SK-N-SH treated with all-trans-retinoic acid at 6 μM for 48 hours (cell line): ENCODE data around the gene PROM1.

Source experiments
- ATAC-seq: fragments of 200-7000 bp; cut with Tn5 transposase; 3 replicates; pipeline ENCODE4 v1.9.1; 2020; ENCODE audit warnings: mild to moderate bottlenecking, moderate library complexity
- ARNTL ChIP-seq: fragments of 450-650 bp; formaldehyde crosslinking; IDR thresholded peaks from 2 replicates; pipeline ENCODE4 v1.5.0; 2020; ENCODE audit warnings: low read depth, mild to moderate bottlenecking, moderate library complexity, borderline replicate concordance
- BACH2 ChIP-seq: fragments of 250-450 bp; sonication (Bioruptor Pico); IDR thresholded peaks from 2 replicates; pipeline ENCODE4 v1.9.0; 2021; ENCODE audit warnings: mild to moderate bottlenecking, borderline replicate concordance
- CSDC2 ChIP-seq: fragments of 250-450 bp; sonication (Bioruptor Pico); IDR thresholded peaks from 2 replicates; pipeline ENCODE4 v1.5.0; 2020; ENCODE audit warnings: mild to moderate bottlenecking, moderate library complexity
- GLIS3 ChIP-seq: fragments of 250-450 bp; sonication (Bioruptor Pico); IDR thresholded peaks from 2 replicates; pipeline ENCODE4 v1.5.0; 2020; ENCODE audit warnings: mild to moderate bottlenecking, moderate library complexity
- ISL1 ChIP-seq: fragments of 250-450 bp; sonication (Bioruptor Pico); IDR thresholded peaks from 2 replicates; pipeline ENCODE4 v2.1.2; 2022; ENCODE audit warnings: mild to moderate bottlenecking, moderate library complexity
- OSR1 ChIP-seq: fragments of 250-450 bp; sonication (Bioruptor Pico); IDR thresholded peaks from 2 replicates; pipeline ENCODE4 v1.8.0; 2022; ENCODE audit warnings: moderate library complexity, mild to moderate bottlenecking, inconsistent platforms
- PPARA ChIP-seq: fragments of 250-450 bp; sonication (Bioruptor Pico); IDR thresholded peaks from 2 replicates; pipeline ENCODE4 v1.5.0; 2020; ENCODE audit warnings: mild to moderate bottlenecking, borderline replicate concordance
- RARB ChIP-seq: fragments of 250-450 bp; sonication (Bioruptor Pico); IDR thresholded peaks from 2 replicates; pipeline ENCODE4 v1.8.0; 2021; ENCODE audit warnings: mild to moderate bottlenecking, moderate library complexity
- SNAI2 ChIP-seq: fragments of 250-450 bp; sonication (Bioruptor Pico); IDR thresholded peaks from 2 replicates; pipeline ENCODE4 v1.5.0; 2020; ENCODE audit warnings: mild to moderate bottlenecking, moderate library complexity
- TCF4 ChIP-seq: fragments of 250-450 bp; sonication (Bioruptor Pico); IDR thresholded peaks from 2 replicates; pipeline ENCODE4 v1.8.0; 2021; ENCODE audit warnings: mild to moderate bottlenecking, moderate library complexity, borderline replicate concordance
- TOX ChIP-seq: fragments of 250-450 bp; sonication (Bioruptor Pico); IDR thresholded peaks from 2 replicates; pipeline ENCODE4 v1.8.0; 2021; ENCODE audit warnings: mild to moderate bottlenecking, moderate library complexity, borderline replicate concordance
- ZC3H10 ChIP-seq: fragments of 250-450 bp; sonication (Bioruptor Pico); IDR thresholded peaks from 2 replicates; pipeline ENCODE4 v1.5.1; 2021; ENCODE audit warnings: mild to moderate bottlenecking, moderate library complexity
- ZFP3 ChIP-seq: fragments of 250-450 bp; sonication (Bioruptor Pico); IDR thresholded peaks from 2 replicates; pipeline ENCODE4 v1.5.0; 2020; ENCODE audit warnings: mild to moderate bottlenecking, moderate library complexity
- ZNF565 ChIP-seq: fragments of 450-650 bp; formaldehyde crosslinking; conservative IDR thresholded peaks from 2 replicates; pipeline ENCODE4 v1.5.0; 2020; ENCODE audit warnings: low read depth, mild to moderate bottlenecking, moderate library complexity
- ZNF8 ChIP-seq: fragments of 450-650 bp; formaldehyde crosslinking; IDR thresholded peaks from 2 replicates; pipeline ENCODE4 v1.5.0; 2020; ENCODE audit warnings: mild to moderate bottlenecking, moderate library complexity
- TF ChIP-seq, protein P1 (sequence below): fragments of 250-450 bp; sonication (Bioruptor Pico); IDR thresholded peaks from 2 replicates; pipeline ENCODE4 v1.8.0; 2020; ENCODE audit warnings: mild to moderate bottlenecking, moderate library complexity, borderline replicate concordance
- TF ChIP-seq, protein P2 (sequence below): fragments of 250-450 bp; sonication (Bioruptor Pico); IDR thresholded peaks from 2 replicates; pipeline ENCODE4 v1.5.0; 2020; ENCODE audit warnings: mild to moderate bottlenecking, moderate library complexity
- TF ChIP-seq, protein P3 (sequence below): fragments of 250-450 bp; sonication (Bioruptor Pico); IDR thresholded peaks from 2 replicates; pipeline ENCODE4 v1.5.1; 2020; ENCODE audit warnings: low read depth, mild to moderate bottlenecking, moderate library complexity
- TF ChIP-seq, protein P4 (sequence below): fragments of 250-450 bp; sonication (Bioruptor Pico); IDR thresholded peaks from 2 replicates; pipeline ENCODE4 v1.5.1; 2021; ENCODE audit warnings: mild to moderate bottlenecking, moderate library complexity

The PROM1 gene

DNA sequence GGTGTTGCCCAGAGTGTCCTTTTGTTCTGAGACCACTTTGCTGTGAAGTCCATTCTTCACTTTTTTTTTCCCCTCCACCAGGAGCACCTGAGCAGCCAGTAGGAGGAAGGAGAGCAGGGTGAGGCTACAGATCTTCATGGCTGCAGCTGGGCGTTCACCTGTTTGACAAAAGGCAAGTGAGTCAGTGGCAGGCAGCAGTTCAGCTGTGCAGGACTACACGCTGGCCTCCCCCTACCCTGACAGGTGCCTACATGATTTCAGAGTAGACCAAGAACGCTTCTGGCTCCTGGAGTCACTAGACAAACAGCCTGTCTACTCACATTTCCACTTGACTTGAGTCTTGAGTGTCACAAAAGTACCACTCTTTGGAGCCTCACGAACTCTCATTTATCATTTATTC lies 147.3 kb downstream of the PROM1 start (continued):
- no peak for TF ChIP-seq CSDC2
- no peak for TF ChIP-seq TCF4 (CRISPR knock-in tag)
- TF ChIP-seq ARNTL: no peak
- no peak for TF ChIP-seq RARB
- TF ChIP-seq ZNF565 (CRISPR knock-in tag): no peak
- TF ChIP-seq, all 23 proteins: peak for 0

DNA sequence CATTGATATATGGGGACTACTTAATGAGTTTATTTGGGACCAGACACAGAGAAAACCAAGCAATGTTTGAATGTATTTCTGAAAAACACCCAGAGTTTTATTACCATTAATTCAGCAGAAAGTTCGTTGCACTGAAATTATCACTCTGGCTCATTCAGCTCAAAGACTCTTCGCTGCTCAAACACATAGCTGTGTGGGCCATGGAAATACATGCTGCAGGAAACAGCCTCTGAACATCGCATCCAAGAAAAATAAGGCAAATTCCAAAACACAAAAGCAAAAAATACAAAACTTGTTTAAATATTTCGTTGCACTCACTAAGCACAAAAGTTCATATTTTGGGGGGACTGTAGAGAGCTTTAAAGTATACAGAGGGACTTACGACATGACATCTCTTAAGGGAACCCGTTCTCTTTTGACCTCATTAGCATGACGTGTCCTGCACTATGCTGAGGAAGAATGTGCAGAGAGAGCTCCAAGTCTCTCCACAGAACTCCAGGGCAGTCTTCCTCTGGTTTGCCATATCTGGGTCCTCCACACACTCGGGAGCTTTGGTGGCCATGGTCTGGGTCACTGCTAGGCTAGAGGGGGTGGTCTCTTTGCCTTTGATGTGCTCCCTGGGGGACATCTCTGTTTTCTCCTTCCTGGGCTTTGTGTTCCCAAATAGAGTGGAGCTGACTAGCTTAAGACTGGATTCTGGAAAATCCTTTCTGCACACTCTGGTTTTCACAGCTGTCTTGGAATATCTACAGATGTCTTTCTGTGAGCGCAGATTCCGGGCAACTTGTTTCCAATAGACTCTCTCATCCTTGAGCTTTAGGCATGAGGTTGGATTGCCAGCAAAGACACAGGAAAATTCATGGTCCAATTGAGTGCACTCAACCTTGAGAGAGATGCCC lies 148.1 kb downstream of the PROM1 start:
- TF ChIP-seq ZFP3: no peak
- TF ChIP-seq, protein P1, sequence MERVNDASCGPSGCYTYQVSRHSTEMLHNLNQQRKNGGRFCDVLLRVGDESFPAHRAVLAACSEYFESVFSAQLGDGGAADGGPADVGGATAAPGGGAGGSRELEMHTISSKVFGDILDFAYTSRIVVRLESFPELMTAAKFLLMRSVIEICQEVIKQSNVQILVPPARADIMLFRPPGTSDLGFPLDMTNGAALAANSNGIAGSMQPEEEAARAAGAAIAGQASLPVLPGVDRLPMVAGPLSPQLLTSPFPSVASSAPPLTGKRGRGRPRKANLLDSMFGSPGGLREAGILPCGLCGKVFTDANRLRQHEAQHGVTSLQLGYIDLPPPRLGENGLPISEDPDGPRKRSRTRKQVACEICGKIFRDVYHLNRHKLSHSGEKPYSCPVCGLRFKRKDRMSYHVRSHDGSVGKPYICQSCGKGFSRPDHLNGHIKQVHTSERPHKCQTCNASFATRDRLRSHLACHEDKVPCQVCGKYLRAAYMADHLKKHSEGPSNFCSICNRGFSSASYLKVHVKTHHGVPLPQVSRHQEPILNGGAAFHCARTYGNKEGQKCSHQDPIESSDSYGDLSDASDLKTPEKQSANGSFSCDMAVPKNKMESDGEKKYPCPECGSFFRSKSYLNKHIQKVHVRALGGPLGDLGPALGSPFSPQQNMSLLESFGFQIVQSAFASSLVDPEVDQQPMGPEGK: no peak
- no peak for TF ChIP-seq ZNF8 (CRISPR knock-in tag)
- no peak for TF ChIP-seq SNAI2 (CRISPR knock-in tag)
- no peak for TF ChIP-seq ZC3H10 (CRISPR knock-in tag)
- TF ChIP-seq ARNTL: no peak
- no peak for TF ChIP-seq ISL1
- TF ChIP-seq, all 23 proteins: peak for 0
- no peak for ATAC-seq

DNA sequence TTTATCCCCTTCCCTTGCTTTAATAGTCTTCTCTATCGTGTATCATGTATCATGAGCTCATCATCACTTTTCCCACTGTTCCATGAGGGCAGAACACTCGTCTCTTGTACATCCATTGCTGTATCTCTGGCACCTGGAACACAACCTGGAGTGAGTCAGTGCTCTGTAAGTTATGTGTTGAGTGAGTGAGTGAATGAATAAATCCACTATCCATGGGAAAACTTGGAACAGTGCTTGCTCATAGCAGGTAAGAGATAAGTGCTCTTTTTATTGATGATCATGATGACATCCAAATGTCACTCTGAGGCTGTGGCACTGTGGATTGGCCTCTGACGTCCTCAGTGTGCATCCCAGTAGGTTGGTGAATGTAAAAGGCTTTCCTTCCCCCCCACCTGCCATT lies 149.6 kb downstream of the PROM1 start:
- ATAC-seq: no peak
- TF ChIP-seq TOX (CRISPR knock-in tag): no peak
- TF ChIP-seq, protein P2, sequence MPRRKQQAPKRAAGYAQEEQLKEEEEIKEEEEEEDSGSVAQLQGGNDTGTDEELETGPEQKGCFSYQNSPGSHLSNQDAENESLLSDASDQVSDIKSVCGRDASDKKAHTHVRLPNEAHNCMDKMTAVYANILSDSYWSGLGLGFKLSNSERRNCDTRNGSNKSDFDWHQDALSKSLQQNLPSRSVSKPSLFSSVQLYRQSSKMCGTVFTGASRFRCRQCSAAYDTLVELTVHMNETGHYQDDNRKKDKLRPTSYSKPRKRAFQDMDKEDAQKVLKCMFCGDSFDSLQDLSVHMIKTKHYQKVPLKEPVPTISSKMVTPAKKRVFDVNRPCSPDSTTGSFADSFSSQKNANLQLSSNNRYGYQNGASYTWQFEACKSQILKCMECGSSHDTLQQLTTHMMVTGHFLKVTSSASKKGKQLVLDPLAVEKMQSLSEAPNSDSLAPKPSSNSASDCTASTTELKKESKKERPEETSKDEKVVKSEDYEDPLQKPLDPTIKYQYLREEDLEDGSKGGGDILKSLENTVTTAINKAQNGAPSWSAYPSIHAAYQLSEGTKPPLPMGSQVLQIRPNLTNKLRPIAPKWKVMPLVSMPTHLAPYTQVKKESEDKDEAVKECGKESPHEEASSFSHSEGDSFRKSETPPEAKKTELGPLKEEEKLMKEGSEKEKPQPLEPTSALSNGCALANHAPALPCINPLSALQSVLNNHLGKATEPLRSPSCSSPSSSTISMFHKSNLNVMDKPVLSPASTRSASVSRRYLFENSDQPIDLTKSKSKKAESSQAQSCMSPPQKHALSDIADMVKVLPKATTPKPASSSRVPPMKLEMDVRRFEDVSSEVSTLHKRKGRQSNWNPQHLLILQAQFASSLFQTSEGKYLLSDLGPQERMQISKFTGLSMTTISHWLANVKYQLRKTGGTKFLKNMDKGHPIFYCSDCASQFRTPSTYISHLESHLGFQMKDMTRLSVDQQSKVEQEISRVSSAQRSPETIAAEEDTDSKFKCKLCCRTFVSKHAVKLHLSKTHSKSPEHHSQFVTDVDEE (CRISPR knock-in tag): no peak
- TF ChIP-seq BACH2 (CRISPR knock-in tag): no peak
- TF ChIP-seq GLIS3 (CRISPR knock-in tag): no peak
- no peak for TF ChIP-seq ZFP3
- TF ChIP-seq, all 23 proteins: peak for 0

DNA sequence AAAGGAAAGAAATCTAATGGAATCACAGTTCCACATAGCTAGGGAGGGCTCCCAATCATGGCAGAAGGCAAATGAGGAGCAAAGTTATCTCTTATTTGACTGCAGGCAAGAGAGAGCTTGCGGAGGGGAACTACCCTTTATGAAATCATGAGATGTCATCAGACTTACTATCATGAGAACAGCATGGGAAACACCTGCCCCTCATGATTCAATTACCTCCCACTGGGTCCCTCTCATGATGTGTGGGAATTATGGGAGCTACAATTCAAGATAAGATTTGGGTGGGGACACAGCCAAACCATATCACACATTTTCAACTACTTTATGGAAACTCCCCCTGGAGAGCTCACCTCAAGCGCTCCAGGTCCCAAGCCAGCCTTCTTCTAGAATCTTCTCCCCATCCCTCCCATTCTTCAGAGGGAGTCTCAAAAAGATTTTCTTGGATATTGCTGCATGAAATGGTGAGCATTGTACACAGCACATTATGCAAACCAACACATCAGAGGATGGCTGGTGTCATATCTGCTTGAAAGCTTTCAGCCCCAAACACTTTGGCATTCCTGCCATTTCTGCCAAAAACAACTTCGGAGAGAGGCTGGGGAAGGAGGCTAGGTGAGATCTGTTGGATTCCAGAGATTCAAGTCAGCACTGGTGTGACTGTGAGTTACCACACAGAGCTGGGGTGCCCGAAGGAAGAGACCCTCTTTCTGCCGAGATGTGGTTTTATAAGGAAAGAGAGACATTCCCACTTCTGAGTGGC lies 152.2 kb downstream of the PROM1 start:
- TF ChIP-seq CSDC2 (no peak), OSR1 (CRISPR knock-in tag) (no peak), ZC3H10 (CRISPR knock-in tag) (no peak), ZNF565 (CRISPR knock-in tag) (no peak), PPARA (no peak), RARB (no peak), SNAI2 (CRISPR knock-in tag) (no peak), TCF4 (CRISPR knock-in tag) (no peak), ISL1 (no peak), GLIS3 (CRISPR knock-in tag) (no peak), ZFP3 (no peak)
- TF ChIP-seq, protein P3, sequence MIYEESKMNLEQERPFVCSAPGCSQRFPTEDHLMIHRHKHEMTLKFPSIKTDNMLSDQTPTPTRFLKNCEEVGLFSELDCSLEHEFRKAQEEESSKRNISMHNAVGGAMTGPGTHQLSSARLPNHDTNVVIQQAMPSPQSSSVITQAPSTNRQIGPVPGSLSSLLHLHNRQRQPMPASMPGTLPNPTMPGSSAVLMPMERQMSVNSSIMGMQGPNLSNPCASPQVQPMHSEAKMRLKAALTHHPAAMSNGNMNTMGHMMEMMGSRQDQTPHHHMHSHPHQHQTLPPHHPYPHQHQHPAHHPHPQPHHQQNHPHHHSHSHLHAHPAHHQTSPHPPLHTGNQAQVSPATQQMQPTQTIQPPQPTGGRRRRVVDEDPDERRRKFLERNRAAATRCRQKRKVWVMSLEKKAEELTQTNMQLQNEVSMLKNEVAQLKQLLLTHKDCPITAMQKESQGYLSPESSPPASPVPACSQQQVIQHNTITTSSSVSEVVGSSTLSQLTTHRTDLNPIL: no peak
- TF ChIP-seq, protein P4, sequence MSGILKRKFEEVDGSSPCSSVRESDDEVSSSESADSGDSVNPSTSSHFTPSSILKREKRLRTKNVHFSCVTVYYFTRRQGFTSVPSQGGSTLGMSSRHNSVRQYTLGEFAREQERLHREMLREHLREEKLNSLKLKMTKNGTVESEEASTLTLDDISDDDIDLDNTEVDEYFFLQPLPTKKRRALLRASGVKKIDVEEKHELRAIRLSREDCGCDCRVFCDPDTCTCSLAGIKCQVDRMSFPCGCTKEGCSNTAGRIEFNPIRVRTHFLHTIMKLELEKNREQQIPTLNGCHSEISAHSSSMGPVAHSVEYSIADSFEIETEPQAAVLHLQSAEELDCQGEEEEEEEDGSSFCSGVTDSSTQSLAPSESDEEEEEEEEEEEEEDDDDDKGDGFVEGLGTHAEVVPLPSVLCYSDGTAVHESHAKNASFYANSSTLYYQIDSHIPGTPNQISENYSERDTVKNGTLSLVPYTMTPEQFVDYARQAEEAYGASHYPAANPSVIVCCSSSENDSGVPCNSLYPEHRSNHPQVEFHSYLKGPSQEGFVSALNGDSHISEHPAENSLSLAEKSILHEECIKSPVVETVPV (CRISPR knock-in tag): no peak
- TF ChIP-seq, protein P2 (CRISPR knock-in tag): no peak

More for the DNA sequence above, 152.2 kb downstream of the PROM1 start:
- no peak for ATAC-seq
